Tibial nerve (tissue), 4 donors: Measurements from ENCODE around the gene GAB3.

ENCODE experiments used
- EP300 ChIP-seq, 2 donors: sonication (generic); formaldehyde crosslinking; IDR thresholded peaks; one replicate each; pipeline ENCODE4 v1.6.1; 2017; ENCODE audit warnings: antibody characterized with exemption in 2 of 2, mild to moderate bottlenecking in 1 of 2
- POLR2A ChIP-seq, 2 donors: fragments of 450-650 bp; IDR thresholded peaks; one replicate each; pipeline ENCODE4 v1.6.1; 2017; ENCODE audit warnings: antibody characterized with exemption in 2 of 2, mild to moderate bottlenecking in 2 of 2, moderate library complexity in 2 of 2
- TF ChIP-seq, protein P1 (sequence below), 5 experiments: fragments of 200-600 bp in 3 of 5; fragments of 450-650 bp in 2 of 5; sonication (generic) in 3 of 5; IDR thresholded peaks; one replicate each; pipeline ENCODE4 v1.5.1; 2016 to 2019; ENCODE audit warnings: antibody characterized with exemption in 5 of 5, mild to moderate bottlenecking in 3 of 5, moderate library complexity in 2 of 5

GRCh38 chrX:154784149-154784995, 33.5 kb upstream of the GAB3 start:
- TF ChIP-seq, protein P1, sequence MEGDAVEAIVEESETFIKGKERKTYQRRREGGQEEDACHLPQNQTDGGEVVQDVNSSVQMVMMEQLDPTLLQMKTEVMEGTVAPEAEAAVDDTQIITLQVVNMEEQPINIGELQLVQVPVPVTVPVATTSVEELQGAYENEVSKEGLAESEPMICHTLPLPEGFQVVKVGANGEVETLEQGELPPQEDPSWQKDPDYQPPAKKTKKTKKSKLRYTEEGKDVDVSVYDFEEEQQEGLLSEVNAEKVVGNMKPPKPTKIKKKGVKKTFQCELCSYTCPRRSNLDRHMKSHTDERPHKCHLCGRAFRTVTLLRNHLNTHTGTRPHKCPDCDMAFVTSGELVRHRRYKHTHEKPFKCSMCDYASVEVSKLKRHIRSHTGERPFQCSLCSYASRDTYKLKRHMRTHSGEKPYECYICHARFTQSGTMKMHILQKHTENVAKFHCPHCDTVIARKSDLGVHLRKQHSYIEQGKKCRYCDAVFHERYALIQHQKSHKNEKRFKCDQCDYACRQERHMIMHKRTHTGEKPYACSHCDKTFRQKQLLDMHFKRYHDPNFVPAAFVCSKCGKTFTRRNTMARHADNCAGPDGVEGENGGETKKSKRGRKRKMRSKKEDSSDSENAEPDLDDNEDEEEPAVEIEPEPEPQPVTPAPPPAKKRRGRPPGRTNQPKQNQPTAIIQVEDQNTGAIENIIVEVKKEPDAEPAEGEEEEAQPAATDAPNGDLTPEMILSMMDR (IDR thresholded peaks at IDR 0.05) = no peak
- TF ChIP-seq POLR2A (IDR thresholded peaks at IDR 0.05) (no peak), EP300 (IDR thresholded peaks at IDR 0.05) (no peak)
